Erythroblast (primary cell): ENCODE results near the gene DIAPH2.

ENCODE experiments used
- GATA1 ChIP-seq: IDR thresholded peaks from 2 replicates; pipeline ENCODE4 v1.6.1; 2011; ENCODE audit warnings: low read depth, mild to moderate bottlenecking, control low read depth, low read length, moderate library complexity
- POLR2A ChIP-seq: IDR thresholded peaks from 2 replicates; pipeline ENCODE4 v1.6.1; 2011; ENCODE audit warnings: mild to moderate bottlenecking, low read length

DNA sequence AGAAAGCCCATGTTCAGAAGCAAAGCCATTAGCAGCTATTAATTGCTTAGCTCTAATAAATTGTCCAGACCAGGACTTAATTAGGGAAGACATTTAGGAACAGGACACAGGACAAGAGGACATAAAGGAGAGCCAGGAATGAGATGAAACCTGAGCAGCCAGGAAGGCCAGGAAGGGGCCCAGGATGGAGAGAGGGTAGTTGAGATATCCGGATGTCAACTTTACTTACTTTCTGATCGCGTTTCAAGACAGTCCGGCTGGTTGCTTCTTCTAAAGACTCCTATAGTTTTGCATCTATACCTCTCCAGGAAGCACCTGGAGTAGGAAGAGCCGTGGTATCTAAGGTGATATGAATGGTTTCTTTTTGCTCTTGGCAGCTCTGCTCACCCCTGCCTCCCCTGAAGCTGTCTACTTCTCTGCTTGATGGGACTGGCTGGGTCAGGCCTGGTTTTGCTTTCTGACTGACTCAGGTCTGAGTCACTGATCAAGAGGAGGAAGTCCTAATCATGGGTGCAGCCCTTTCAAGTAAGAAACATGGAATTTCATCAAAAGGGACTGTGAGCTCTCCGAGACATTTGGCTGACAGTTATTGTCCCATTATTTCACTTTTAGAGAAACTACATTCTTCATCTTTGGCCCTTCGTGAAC, 932.4 kb downstream of the DIAPH2 start:
- no peak for TF ChIP-seq POLR2A
- no peak for TF ChIP-seq GATA1
